HG03060 (cell line): ENCODE results near the gene MYL12A.

Source experiments
- ATAC-seq: cut with Tn5 transposase; IDR thresholded peaks from one replicate; pipeline ENCODE4 v1.9.1; 2021; ENCODE audit warnings: low read depth, moderate number of reproducible peaks; ENCODE audit not compliant: unreplicated experiment

MYL12A gene

GRCh38 chr18:3279201-3280185, 31.9 kb downstream of the MYL12A start:
- peak; percentile 59 for ATAC-seq

GRCh38 chr18:3281456-3282400, 34.1 kb downstream of the MYL12A start:
- ATAC-seq, result peak; percentile 43

GRCh38 chr18:3283253-3283863, 35.8 kb downstream of the MYL12A start:
- ATAC-seq, result no peak

GRCh38 chr18:3283908-3284307, 36.3 kb downstream of the MYL12A start:
- no peak for ATAC-seq

- ATAC-seq, result no peak
These were observed 36.9 kb downstream of the MYL12A start for GRCh38 chr18:3284501-3284900.

GRCh38 chr18:3286159-3286558, 38.6 kb downstream of the MYL12A start:
- no peak for ATAC-seq

- ATAC-seq, result no peak
These were observed 45.8 kb downstream of the MYL12A start for GRCh38 chr18:3293196-3293951.

- ATAC-seq, result no peak
These were observed 47.0 kb downstream of the MYL12A start for GRCh38 chr18:3294435-3295080.

GRCh38 chr18:3297025-3297984, 49.7 kb downstream of the MYL12A start:
- ATAC-seq, result peak; percentile 98

- no peak for ATAC-seq
These were observed 57.2 kb downstream of the MYL12A start for GRCh38 chr18:3304832-3305231.

- peak; percentile 67 for ATAC-seq
These were observed 57.8 kb downstream of the MYL12A start for GRCh38 chr18:3305354-3305762.
